ENCODE results near the gene MOCS1.

Gene MOCS1

DNA sequence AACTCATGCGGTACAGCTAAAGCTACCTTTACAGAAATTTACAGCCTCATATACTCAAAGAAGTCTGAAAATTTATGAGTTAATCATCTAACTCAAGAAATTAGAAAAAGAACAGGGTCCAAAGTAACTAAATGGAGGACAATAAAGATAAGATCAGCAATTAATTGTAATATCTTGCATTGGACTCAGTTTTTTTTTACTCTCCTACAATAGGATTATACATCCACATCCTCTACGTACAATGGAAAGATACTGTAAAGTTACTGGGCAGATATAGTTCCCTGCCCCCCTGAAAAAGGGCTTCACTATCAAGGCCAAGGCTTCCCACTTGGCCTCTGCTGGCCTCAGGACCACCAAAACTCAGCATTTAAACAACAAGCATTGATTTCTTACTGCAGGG is 31.5 kb upstream of the MOCS1 start:
- Histone ChIP-seq H3K36me3 (ENCODE audit: control insufficient read depth, insufficient read depth, low read length) (no peaks in the 10 kb centered on the region), H3K27me3 (ENCODE audit: control insufficient read depth, insufficient read depth, low read length, poor library complexity, severe bottlenecking) (no peaks in the 10 kb centered on the region), H3K4me1 (ENCODE audit: control insufficient read depth, insufficient read depth, low read length) (no peaks in the 10 kb centered on the region), H3K4me3 (ENCODE audit: insufficient read depth, low read depth, low read length) (no peak overlapping the region), H3K9me3 (ENCODE audit: control insufficient read depth, low read length) (no peaks in the 10 kb centered on the region), H3K27ac (ENCODE audit: insufficient read depth, low read depth, low read length, poor library complexity, severe bottlenecking) (no peak overlapping the region)
- WGBS, 2 experiments: 100% methylated on average over 1 of the region's 2 CpGs

DNA sequence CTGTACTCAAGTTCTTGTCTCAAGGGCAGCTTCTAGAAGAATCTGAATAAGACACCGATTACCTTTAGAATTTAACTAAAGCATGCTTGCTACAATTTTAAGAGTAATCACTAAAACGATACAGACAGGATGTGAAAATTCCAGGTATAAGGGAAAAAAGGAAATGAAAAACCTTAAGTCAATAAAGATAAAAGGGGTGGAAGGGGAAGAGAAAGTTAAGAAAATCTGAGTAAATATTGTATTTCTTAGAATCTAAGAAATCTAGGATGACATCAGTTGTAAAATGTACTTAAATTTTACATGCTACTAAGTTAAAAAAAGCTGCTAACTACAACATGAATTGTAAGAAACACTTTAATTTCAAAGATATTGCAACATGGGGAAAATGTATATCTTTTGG is 30.3 kb upstream of the MOCS1 start:
- Histone ChIP-seq H3K27me3 (ENCODE audit: control insufficient read depth, insufficient read depth, low read length, poor library complexity, severe bottlenecking) (no peaks in the 10 kb centered on the region), H3K36me3 (ENCODE audit: control insufficient read depth, insufficient read depth, low read length) (no peaks in the 10 kb centered on the region), H3K27ac (ENCODE audit: insufficient read depth, low read depth, low read length, poor library complexity, severe bottlenecking) (no peak overlapping the region), H3K4me1 (ENCODE audit: control insufficient read depth, insufficient read depth, low read length) (no peaks in the 10 kb centered on the region), H3K9me3 (ENCODE audit: control insufficient read depth, low read length) (no peaks in the 10 kb centered on the region), H3K4me3 (ENCODE audit: insufficient read depth, low read depth, low read length) (no peak overlapping the region)
- 96% methylated on average over 2 of the region's 2 CpGs for WGBS, 2 experiments

DNA sequence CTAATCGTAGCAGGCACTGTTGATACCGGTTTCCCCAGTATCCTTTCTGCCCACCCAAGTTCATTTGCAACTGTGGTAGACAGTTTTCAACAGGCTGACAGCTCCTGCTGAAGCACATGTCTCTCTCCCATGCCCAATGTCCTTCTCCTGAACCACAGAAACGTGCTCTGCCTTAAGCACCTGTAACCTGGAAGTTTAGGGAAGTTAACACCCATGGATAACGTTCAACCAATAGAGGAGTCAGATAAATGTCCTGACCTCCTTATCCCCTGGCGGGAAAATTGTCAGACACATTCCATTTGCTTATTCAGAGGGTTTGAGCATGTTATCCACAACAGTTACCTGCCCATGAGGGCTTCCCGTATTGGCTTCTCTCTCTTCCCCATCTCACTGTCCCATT is 29.8 kb upstream of the MOCS1 start:
- Histone ChIP-seq H3K4me3 (ENCODE audit: insufficient read depth, low read depth, low read length) (no peak overlapping the region), H3K27ac (ENCODE audit: insufficient read depth, low read depth, low read length, poor library complexity, severe bottlenecking) (no peak overlapping the region), H3K36me3 (ENCODE audit: control insufficient read depth, insufficient read depth, low read length) (no peaks in the 10 kb centered on the region), H3K4me1 (ENCODE audit: control insufficient read depth, insufficient read depth, low read length) (no peaks in the 10 kb centered on the region), H3K27me3 (ENCODE audit: control insufficient read depth, insufficient read depth, low read length, poor library complexity, severe bottlenecking) (no peaks in the 10 kb centered on the region), H3K9me3 (ENCODE audit: control insufficient read depth, low read length) (no peaks in the 10 kb centered on the region)
- 77 to 81% methylated on average over 6 of the region's 6 CpGs for WGBS, 2 experiments

DNA sequence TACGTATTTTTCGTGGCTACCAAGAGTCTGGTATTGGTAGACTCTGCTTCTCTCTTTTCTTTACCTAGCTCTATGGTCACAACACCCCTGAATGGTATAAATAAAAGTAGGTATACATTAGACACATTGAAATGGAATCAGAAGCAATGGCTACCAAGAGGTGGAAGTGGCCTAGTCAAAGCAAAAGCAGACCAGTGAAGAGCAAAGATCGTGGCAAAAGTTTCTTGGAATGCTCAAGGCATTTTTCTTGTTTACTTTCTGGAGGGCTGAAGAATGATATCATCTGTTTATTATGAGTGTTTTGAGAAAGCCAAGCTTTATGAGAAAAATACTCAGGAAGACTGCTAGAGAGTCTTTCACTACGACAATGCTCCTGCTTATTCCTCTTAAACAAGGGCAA is 28.6 kb upstream of the MOCS1 start:
- no peaks in the 10 kb centered on the region for H3K27me3 ChIP-seq (ENCODE audit: control insufficient read depth, insufficient read depth, low read length, poor library complexity, severe bottlenecking)
- no peak overlapping the region for H3K4me3 ChIP-seq (ENCODE audit: insufficient read depth, low read depth, low read length)
- no peaks in the 10 kb centered on the region for H3K4me1 ChIP-seq (ENCODE audit: control insufficient read depth, insufficient read depth, low read length)
- 89 to 95% methylated on average over 4 of the region's 4 CpGs for WGBS, 2 experiments
- H3K9me3 ChIP-seq (ENCODE audit: control insufficient read depth, low read length): no peaks in the 10 kb centered on the region
- no peaks in the 10 kb centered on the region for H3K36me3 ChIP-seq (ENCODE audit: control insufficient read depth, insufficient read depth, low read length)
- no peak overlapping the region for H3K27ac ChIP-seq (ENCODE audit: insufficient read depth, low read depth, low read length, poor library complexity, severe bottlenecking)

DNA sequence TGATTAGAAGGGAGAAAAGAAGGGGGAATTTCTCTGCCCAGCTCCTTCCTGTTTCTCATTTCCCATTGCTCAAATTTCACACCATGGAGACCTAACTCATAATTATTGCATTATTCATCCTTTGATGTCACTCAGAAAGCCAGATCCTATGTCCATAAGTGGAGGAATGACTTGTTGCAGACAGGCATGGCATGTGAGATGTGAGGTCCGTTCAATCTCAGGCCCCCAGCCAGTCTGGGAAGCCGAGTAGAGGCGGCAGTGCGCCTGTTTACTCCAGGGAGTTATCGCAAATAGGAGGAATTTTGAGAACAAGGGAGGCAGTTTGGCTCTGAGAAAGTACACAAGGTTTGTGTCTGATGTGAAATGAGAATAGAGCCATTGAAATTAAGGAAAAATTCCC is 26.9 kb upstream of the MOCS1 start:
- 89 to 91% methylated on average over 5 of the region's 5 CpGs for WGBS, 2 experiments
- H3K4me1 ChIP-seq (ENCODE audit: control insufficient read depth, insufficient read depth, low read length): no peaks in the 10 kb centered on the region
- no peak overlapping the region for H3K4me3 ChIP-seq (ENCODE audit: insufficient read depth, low read depth, low read length)
- no peaks in the 10 kb centered on the region for H3K9me3 ChIP-seq (ENCODE audit: control insufficient read depth, low read length)
- no peaks in the 10 kb centered on the region for H3K36me3 ChIP-seq (ENCODE audit: control insufficient read depth, insufficient read depth, low read length)
- H3K27me3 ChIP-seq (ENCODE audit: control insufficient read depth, insufficient read depth, low read length, poor library complexity, severe bottlenecking): no peaks in the 10 kb centered on the region
- no peak overlapping the region for H3K27ac ChIP-seq (ENCODE audit: insufficient read depth, low read depth, low read length, poor library complexity, severe bottlenecking)

DNA sequence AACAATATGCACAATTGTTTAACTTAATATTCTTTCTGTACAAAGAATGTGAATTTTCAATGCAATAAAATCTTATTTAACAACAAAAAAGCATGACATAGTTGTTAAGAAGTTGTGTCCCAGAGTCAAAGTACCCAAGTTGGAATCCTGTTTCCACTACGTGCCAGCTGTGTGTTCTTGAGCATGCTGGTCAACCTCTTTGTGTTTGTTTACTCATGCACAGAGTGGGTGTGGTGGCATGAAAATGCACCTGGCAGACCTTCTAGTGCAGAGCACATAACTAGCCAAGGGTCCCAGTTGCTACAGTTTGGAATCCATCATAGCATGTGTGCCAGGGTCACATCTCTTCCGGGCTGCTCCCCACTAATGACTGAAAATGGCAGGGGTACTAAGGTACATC is 24.7 kb upstream of the MOCS1 start:
- no peak overlapping the region for H3K27ac ChIP-seq (ENCODE audit: insufficient read depth, low read depth, low read length, poor library complexity, severe bottlenecking)
- H3K27me3 ChIP-seq (ENCODE audit: control insufficient read depth, insufficient read depth, low read length, poor library complexity, severe bottlenecking): no peaks in the 10 kb centered on the region
- WGBS, 2 experiments: 84 to 93% methylated on average over 2 of the region's 2 CpGs
- no peaks in the 10 kb centered on the region for H3K4me1 ChIP-seq (ENCODE audit: control insufficient read depth, insufficient read depth, low read length)
- no peaks in the 10 kb centered on the region for H3K36me3 ChIP-seq (ENCODE audit: control insufficient read depth, insufficient read depth, low read length)
- H3K4me3 ChIP-seq (ENCODE audit: insufficient read depth, low read depth, low read length): no peak overlapping the region
- no peaks in the 10 kb centered on the region for H3K9me3 ChIP-seq (ENCODE audit: control insufficient read depth, low read length)

DNA sequence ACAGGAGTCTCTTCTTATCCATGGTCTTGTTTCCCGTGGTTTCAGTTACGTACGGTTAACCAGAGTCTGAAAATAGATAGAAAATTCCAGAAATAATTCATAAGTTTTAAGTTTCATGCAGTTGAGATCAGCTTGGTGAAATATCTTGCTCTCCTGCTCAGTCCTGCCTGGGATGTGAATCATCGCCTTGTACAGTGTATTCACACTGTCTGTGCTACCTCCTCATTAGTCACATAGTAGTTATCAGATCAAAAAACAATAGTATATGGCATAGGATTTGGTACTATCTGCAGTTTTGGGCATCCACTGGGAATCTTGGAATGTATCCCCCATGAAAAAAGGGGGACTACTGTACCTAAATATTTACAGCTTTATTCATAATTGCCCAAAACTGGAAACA is 22.7 kb upstream of the MOCS1 start:
- no peaks in the 10 kb centered on the region for H3K27me3 ChIP-seq (ENCODE audit: control insufficient read depth, insufficient read depth, low read length, poor library complexity, severe bottlenecking)
- H3K9me3 ChIP-seq (ENCODE audit: control insufficient read depth, low read length): no peaks in the 10 kb centered on the region
- H3K27ac ChIP-seq (ENCODE audit: insufficient read depth, low read depth, low read length, poor library complexity, severe bottlenecking): no peak overlapping the region
- no peak overlapping the region for H3K4me3 ChIP-seq (ENCODE audit: insufficient read depth, low read depth, low read length)
- WGBS, 2 experiments: 96 to 100% methylated on average over 3 to 4 of the region's 4 CpGs
- no peaks in the 10 kb centered on the region for H3K4me1 ChIP-seq (ENCODE audit: control insufficient read depth, insufficient read depth, low read length)
- H3K36me3 ChIP-seq (ENCODE audit: control insufficient read depth, insufficient read depth, low read length): no peaks in the 10 kb centered on the region

DNA sequence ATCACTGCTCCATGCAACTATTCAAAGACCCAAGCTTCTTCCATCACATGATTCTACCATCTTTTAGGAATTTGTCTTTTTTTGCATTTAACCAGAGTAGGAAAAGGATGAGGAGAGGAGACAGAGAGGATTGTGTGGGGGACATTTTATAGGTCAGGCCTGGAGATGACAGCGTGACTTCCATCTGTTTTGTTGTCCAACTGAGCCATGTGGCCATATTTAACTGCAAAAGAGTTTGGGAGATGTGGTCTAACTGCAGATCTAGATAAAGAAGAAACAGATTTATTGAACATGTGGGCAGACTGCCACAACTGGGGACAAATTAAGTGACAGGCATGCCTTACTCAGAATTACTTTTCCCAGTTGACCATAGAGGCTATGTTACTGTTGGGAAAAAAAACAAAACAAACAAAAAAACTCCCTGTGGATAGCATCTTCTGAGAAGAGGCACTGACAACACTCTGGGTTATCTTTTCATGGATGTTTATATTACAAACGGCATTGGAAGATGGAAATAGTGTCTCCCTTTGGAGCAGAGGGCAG is 18.9 kb upstream of the MOCS1 start:
- Histone ChIP-seq H3K27ac (ENCODE audit: insufficient read depth, low read depth, low read length, poor library complexity, severe bottlenecking) (no peak overlapping the region), H3K9me3 (ENCODE audit: control insufficient read depth, low read length) (no peaks in the 10 kb centered on the region), H3K27me3 (ENCODE audit: control insufficient read depth, insufficient read depth, low read length, poor library complexity, severe bottlenecking) (no peaks in the 10 kb centered on the region), H3K4me3 (ENCODE audit: insufficient read depth, low read depth, low read length) (no peak overlapping the region), H3K4me1 (ENCODE audit: control insufficient read depth, insufficient read depth, low read length) (no peaks in the 10 kb centered on the region), H3K36me3 (ENCODE audit: control insufficient read depth, insufficient read depth, low read length) (no peaks in the 10 kb centered on the region)
- WGBS, 2 experiments: 95 to 96% methylated on average over 2 of the region's 2 CpGs

DNA sequence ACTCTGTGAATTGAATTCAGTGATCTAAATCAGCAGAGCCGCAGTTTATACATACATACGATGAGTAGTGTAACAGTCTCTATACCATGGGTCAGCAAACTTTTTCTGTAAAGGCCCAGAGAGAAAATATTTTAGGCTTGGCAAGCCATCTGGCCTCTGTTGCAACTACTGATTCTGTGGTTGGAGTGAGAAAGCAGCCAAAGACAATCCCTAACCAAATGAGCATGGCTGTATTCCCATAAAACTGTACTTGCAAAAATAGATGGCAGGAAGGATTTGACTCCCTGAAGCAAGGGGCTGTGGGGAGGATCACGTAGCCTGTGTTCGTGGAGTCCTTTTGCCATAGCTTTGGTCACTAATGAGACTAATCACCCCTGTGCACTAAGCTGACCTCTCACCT is 17.9 kb upstream of the MOCS1 start:
- H3K4me1 ChIP-seq (ENCODE audit: control insufficient read depth, insufficient read depth, low read length): no peaks in the 10 kb centered on the region
- H3K4me3 ChIP-seq (ENCODE audit: insufficient read depth, low read depth, low read length): no peak overlapping the region
- 93 to 95% methylated on average over 4 of the region's 4 CpGs for WGBS, 2 experiments
- H3K27ac ChIP-seq (ENCODE audit: insufficient read depth, low read depth, low read length, poor library complexity, severe bottlenecking): no peak overlapping the region
- H3K9me3 ChIP-seq (ENCODE audit: control insufficient read depth, low read length): no peaks in the 10 kb centered on the region
- no peaks in the 10 kb centered on the region for H3K27me3 ChIP-seq (ENCODE audit: control insufficient read depth, insufficient read depth, low read length, poor library complexity, severe bottlenecking)
- H3K36me3 ChIP-seq (ENCODE audit: control insufficient read depth, insufficient read depth, low read length): no peaks in the 10 kb centered on the region

DNA sequence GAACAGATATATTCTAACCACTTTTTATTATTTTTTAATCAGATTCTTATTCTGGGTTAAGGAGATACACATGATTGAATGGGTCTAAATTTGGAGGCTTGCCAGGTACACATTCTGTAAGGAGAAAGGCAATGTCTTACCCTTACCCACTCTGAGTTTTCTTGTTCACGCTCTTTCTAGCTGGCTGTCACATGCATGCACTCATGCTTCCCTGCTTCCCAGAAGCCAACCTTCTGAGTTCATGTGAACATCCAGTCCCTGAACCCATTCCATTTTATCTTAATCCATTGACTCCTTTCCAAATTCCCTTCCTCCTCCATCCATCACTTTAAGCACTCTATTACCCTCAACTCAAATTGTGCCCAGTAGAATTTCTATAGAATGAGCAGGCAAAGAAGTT is 17.5 kb upstream of the MOCS1 start:
- H3K4me3 ChIP-seq (ENCODE audit: insufficient read depth, low read depth, low read length): no peak overlapping the region
- no peaks in the 10 kb centered on the region for H3K27me3 ChIP-seq (ENCODE audit: control insufficient read depth, insufficient read depth, low read length, poor library complexity, severe bottlenecking)
- H3K36me3 ChIP-seq (ENCODE audit: control insufficient read depth, insufficient read depth, low read length): no peaks in the 10 kb centered on the region
- no peaks in the 10 kb centered on the region for H3K9me3 ChIP-seq (ENCODE audit: control insufficient read depth, low read length)
- H3K27ac ChIP-seq (ENCODE audit: insufficient read depth, low read depth, low read length, poor library complexity, severe bottlenecking): no peak overlapping the region
- WGBS, 2 experiments: 94 to 98% methylated on average over 1 of the region's 1 CpG
- H3K4me1 ChIP-seq (ENCODE audit: control insufficient read depth, insufficient read depth, low read length): no peaks in the 10 kb centered on the region

DNA sequence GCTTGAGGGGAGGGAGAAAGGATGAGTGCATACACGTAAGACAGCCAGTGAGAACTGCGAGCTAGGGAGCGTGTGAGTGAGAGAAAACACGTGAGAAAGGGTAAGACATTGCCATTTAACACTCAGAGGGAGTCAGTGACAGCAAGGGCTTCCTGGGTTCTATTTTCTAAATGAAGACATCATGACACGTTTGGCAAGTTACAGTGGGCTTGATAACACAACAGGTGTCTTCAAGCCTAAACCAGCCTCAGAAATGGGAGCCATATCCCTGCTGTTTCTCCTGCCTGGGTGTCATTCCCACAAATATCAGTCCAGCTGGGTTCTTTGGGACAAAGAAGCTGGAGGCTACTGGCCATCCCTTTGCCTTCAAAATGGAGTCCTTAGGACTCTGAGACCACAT is 16.9 kb upstream of the MOCS1 start:
- no peaks in the 10 kb centered on the region for H3K36me3 ChIP-seq (ENCODE audit: control insufficient read depth, insufficient read depth, low read length)
- no peaks in the 10 kb centered on the region for H3K27me3 ChIP-seq (ENCODE audit: control insufficient read depth, insufficient read depth, low read length, poor library complexity, severe bottlenecking)
- no peak overlapping the region for H3K4me3 ChIP-seq (ENCODE audit: insufficient read depth, low read depth, low read length)
- no peaks in the 10 kb centered on the region for H3K9me3 ChIP-seq (ENCODE audit: control insufficient read depth, low read length)
- 88 to 89% methylated on average over 5 of the region's 5 CpGs for WGBS, 2 experiments
- no peaks in the 10 kb centered on the region for H3K4me1 ChIP-seq (ENCODE audit: control insufficient read depth, insufficient read depth, low read length)
- no peak overlapping the region for H3K27ac ChIP-seq (ENCODE audit: insufficient read depth, low read depth, low read length, poor library complexity, severe bottlenecking)
